Adrenal gland (tissue), 5 donors: Measurements from ENCODE around the gene STX8.

Experiments used
- POLR2A ChIP-seq, 2 donors: fragments of 450-650 bp; IDR thresholded peaks; one replicate each; pipeline ENCODE4 v1.6.1; 2017; ENCODE audit warnings: antibody characterized with exemption in 2 of 2, mild to moderate bottlenecking in 2 of 2, moderate library complexity in 1 of 2
- TF ChIP-seq, protein P1 (sequence below), 6 experiments: fragments of 450-650 bp in 4 of 6; fragments of 200-600 bp in 2 of 6; sonication (generic) in 1 of 6; IDR thresholded peaks; 1 replicate in 5 of 6; 2 replicates in 1 of 6; pipeline versions ENCODE4 v1.5.1 to v1.8.0; 2016 to 2021; ENCODE audit warnings: antibody characterized with exemption in 6 of 6, mild to moderate bottlenecking in 2 of 6, moderate library complexity in 1 of 6
- donor health status: DM: no; HTN: no; CAD: no.

- TF ChIP-seq, protein P1, sequence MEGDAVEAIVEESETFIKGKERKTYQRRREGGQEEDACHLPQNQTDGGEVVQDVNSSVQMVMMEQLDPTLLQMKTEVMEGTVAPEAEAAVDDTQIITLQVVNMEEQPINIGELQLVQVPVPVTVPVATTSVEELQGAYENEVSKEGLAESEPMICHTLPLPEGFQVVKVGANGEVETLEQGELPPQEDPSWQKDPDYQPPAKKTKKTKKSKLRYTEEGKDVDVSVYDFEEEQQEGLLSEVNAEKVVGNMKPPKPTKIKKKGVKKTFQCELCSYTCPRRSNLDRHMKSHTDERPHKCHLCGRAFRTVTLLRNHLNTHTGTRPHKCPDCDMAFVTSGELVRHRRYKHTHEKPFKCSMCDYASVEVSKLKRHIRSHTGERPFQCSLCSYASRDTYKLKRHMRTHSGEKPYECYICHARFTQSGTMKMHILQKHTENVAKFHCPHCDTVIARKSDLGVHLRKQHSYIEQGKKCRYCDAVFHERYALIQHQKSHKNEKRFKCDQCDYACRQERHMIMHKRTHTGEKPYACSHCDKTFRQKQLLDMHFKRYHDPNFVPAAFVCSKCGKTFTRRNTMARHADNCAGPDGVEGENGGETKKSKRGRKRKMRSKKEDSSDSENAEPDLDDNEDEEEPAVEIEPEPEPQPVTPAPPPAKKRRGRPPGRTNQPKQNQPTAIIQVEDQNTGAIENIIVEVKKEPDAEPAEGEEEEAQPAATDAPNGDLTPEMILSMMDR (IDR thresholded peaks at IDR 0.05) = no peak
- TF ChIP-seq POLR2A (IDR thresholded peaks at IDR 0.05) = no peak
Observed at GRCh38 chr17:9212376-9213302, 363.0 kb downstream of the STX8 start.
